BJ (cell line): ENCODE data around the gene LRRC23. TPM values are rescaled to one million over a fixed set of nuclear protein-coding genes. Genes with fewer than 3 reads are reported as not detected.

Source experiments
- CTCF ChIA-PET: fragments of 350-600 bp; formaldehyde crosslinking; extraction: SDS; loops from one replicate; lab custom pipeline; 2021; ENCODE audit warnings: antibody characterized with exemption, inconsistent platforms; lab: Yijun Ruan, JAX
- POLR2A ChIA-PET: fragments of 300-600 bp; sonication (Branson Sonifier 250); formaldehyde crosslinking; extraction: SDS; loops from one replicate; lab custom pipeline; 2021; ENCODE audit warnings: antibody characterized with exemption; lab: Charles Lee
- DNase-seq: peaks from one replicate; pipeline ENCODE4 v3.0.0-alpha.2; 2011; ENCODE audit warnings: low read depth
- H3K27me3 ChIP-seq: 2 replicates; pipeline ENCODE4 v1.6.0; 2011; ENCODE audit warnings: low read length; ENCODE audit not compliant: control insufficient read depth, insufficient read depth
- H3K36me3 ChIP-seq: 2 replicates; pipeline ENCODE4 v1.5.1; 2011; ENCODE audit warnings: low read length; ENCODE audit not compliant: control insufficient read depth, insufficient read depth
- H3K4me3 ChIP-seq: 2 replicates; pipeline ENCODE4 v1.5.1; 2011; ENCODE audit warnings: low read depth, mild to moderate bottlenecking, control low read depth, low read length
- polyA plus RNA-seq: library from polyadenylated mRNA; depleted of rRNA; stranded (reverse); fragments of >200 nt; gene quantifications from 2 replicates; pipeline ENCODE4 v1.2.3, GENCODE V29; 2011
- TF ChIP-seq, protein P1 (sequence below): IDR thresholded peaks from 2 replicates; pipeline ENCODE4 v1.5.1; 2011; ENCODE audit warnings: low read depth, mild to moderate bottlenecking, control low read depth, inconsistent platforms, low read length, moderate library complexity; ENCODE audit not compliant: insufficient read depth

The LRRC23 gene
- polyA plus RNA-seq, 1 experiment: 12.7 TPM

DNA sequence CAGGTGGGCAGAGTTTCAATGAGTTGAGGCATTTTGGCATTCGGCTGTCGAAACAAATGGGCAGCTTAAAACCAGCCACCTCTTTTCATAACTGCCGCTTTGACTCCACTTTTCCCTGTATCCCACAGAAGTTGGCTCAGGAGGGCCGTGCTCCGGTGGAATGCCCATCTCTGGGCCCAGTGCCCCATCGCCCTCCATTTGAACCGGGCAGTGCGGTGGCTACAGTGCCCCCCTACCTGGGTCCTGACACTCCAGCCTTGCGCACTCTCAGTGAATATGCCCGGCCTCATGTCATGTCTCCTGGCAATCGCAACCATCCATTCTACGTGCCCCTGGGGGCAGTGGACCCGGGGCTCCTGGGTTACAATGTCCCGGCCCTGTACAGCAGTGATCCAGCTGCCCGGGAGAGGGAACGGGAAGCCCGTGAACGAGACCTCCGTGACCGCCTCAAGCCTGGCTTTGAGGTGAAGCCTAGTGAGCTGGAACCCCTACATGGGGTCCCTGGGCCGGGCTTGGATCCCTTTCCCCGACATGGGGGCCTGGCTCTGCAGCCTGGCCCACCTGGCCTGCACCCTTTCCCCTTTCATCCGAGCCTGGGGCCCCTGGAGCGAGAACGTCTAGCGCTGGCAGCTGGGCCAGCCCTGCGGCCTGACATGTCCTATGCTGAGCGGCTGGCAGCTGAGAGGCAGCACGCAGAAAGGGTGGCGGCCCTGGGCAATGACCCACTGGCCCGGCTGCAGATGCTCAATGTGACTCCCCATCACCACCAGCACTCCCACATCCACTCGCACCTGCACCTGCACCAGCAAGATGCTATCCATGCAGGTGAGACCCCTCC lies 34.0 kb downstream of the LRRC23 start:
- Histone ChIP-seq H3K4me3 (peak overlapping the region; percentile 60; the same call in 1 of the 2 replicates), H3K27me3 (no peaks in the 10 kb centered on the region), H3K36me3 (peaks cover 47% of the 10 kb centered on the region)
- TF ChIP-seq, protein P1, sequence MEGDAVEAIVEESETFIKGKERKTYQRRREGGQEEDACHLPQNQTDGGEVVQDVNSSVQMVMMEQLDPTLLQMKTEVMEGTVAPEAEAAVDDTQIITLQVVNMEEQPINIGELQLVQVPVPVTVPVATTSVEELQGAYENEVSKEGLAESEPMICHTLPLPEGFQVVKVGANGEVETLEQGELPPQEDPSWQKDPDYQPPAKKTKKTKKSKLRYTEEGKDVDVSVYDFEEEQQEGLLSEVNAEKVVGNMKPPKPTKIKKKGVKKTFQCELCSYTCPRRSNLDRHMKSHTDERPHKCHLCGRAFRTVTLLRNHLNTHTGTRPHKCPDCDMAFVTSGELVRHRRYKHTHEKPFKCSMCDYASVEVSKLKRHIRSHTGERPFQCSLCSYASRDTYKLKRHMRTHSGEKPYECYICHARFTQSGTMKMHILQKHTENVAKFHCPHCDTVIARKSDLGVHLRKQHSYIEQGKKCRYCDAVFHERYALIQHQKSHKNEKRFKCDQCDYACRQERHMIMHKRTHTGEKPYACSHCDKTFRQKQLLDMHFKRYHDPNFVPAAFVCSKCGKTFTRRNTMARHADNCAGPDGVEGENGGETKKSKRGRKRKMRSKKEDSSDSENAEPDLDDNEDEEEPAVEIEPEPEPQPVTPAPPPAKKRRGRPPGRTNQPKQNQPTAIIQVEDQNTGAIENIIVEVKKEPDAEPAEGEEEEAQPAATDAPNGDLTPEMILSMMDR: no peak
- DNase-seq: no peak
- ChIA-PET CTCF (interaction anchor here (0.6 to 10.0 kb wide), 17 partner anchors 8 to 187 kb away, joined by 3 to 129 read pairs (median 5); partner anchors contain the start of genes ATN1, C1RL, C1S and ENO2), POLR2A (interaction anchor here (0.6 to 1.0 kb wide), 3 partner anchors 10 to 66 kb away, joined by 3 to 6 read pairs (median 5); partner anchors contain the start of gene SPSB2)

DNA sequence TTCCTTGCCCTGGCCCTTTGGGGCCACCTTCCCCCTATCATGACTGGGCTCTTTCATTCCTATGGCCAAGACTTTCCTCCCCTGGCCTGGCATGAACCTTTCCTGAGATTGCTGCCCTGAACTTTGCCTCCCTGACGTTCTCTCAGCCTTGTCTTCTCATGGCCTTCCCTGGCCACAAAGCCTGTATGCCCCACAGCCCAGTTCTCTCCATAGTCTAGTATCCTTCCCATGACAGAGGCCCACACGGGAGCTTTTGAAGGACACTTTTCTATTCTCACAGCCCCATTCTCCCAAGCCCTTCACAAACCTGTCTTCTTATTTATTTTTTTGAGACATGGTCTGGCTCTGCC lies 34.5 kb downstream of the LRRC23 start:
- no peak for DNase-seq
- H3K36me3 ChIP-seq: peaks cover 44% of the 10 kb centered on the region
- TF ChIP-seq, protein P1: no peak
- no peaks in the 10 kb centered on the region for H3K27me3 ChIP-seq
- H3K4me3 ChIP-seq: no peak overlapping the region
- POLR2A ChIA-PET: no interaction called here
- CTCF ChIA-PET: interaction anchor here (1.2 to 10.0 kb wide), 11 partner anchors 15 to 186 kb away, joined by 3 to 129 read pairs (median 5); partner anchors contain the start of genes C1RL, ENO2, MLF2 and SPSB2

DNA sequence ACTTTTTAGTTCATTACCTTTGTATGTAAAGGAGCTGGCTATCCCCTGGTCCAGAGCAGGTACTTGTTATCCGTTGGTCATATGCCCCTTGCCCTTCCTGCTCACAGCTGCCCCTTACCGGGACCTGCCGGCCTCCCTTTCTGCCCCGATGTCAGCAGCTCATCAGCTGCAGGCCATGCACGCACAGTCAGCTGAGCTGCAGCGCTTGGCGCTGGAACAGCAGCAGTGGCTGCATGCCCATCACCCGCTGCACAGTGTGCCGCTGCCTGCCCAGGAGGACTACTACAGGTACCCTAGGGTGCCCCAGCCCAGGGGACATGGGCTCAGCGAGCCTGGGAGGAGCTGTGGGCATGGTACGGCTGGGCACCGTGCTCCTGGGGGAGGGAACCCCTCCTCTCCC lies 36.6 kb downstream of the LRRC23 start:
- DNase-seq: no peak
- TF ChIP-seq, protein P1: no peak
- Histone ChIP-seq H3K27me3 (no peaks in the 10 kb centered on the region), H3K4me3 (no peak overlapping the region), H3K36me3 (peaks cover 31% of the 10 kb centered on the region)
- ChIA-PET CTCF (interaction anchor here (1.4 to 10.0 kb wide), 4 partner anchors 17 to 69 kb away, joined by 5 to 129 read pairs (median 14); partner anchors contain the start of gene SPSB2), POLR2A (no interaction called here)

DNA sequence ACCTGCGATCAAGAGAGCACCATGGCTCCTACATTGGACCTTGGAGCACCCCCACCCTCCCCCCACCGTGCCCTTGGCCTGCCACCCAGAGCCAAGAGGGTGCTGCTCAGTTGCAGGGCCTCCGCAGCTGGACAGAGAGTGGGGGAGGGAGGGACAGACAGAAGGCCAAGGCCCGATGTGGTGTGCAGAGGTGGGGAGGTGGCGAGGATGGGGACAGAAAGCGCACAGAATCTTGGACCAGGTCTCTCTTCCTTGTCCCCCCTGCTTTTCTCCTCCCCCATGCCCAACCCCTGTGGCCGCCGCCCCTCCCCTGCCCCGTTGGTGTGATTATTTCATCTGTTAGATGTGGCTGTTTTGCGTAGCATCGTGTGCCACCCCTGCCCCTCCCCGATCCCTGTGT lies 37.2 kb downstream of the LRRC23 start:
- TF ChIP-seq, protein P1: no peak
- no peak for DNase-seq
- ChIA-PET POLR2A (no interaction called here), CTCF (interaction anchor here (1.4 to 10.0 kb wide), 4 partner anchors 17 to 70 kb away, joined by 5 to 129 read pairs (median 14); partner anchors contain the start of gene SPSB2)
- no peak overlapping the region for H3K4me3 ChIP-seq
- peaks cover 28% of the 10 kb centered on the region for H3K36me3 ChIP-seq
- H3K27me3 ChIP-seq: no peaks in the 10 kb centered on the region

DNA sequence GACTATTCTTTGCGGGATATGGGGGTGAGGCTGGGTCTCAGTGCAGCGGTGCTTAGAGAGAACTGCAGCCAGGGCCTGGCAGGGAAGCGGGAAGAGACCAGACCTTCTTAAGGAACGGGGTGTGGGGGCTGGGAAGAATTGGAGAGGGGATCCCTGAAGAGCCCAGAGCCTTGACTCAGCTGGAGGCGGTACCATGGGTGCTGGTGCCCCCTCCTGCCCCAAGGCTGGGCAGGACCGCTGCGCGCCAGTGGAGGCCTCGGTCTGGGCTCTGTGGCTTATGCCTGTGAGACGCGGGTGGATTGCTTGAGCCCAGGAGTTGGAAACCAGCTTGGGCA lies 37.7 kb downstream of the LRRC23 start:
- TF ChIP-seq, protein P1: no peak
- ChIA-PET CTCF (interaction anchor here (6.5 to 10.0 kb wide), 2 partner anchors 18 to 19 kb away, joined by 65 to 129 read pairs; no protein-coding TSS in a partner anchor), POLR2A (no interaction called here)
- H3K36me3 ChIP-seq: peaks cover 24% of the 10 kb centered on the region
- DNase-seq: no peak
- no peak overlapping the region for H3K4me3 ChIP-seq
- no peaks in the 10 kb centered on the region for H3K27me3 ChIP-seq
